Measurements from ENCODE around the gene ISCU.

- TF ChIP-seq, protein P1, sequence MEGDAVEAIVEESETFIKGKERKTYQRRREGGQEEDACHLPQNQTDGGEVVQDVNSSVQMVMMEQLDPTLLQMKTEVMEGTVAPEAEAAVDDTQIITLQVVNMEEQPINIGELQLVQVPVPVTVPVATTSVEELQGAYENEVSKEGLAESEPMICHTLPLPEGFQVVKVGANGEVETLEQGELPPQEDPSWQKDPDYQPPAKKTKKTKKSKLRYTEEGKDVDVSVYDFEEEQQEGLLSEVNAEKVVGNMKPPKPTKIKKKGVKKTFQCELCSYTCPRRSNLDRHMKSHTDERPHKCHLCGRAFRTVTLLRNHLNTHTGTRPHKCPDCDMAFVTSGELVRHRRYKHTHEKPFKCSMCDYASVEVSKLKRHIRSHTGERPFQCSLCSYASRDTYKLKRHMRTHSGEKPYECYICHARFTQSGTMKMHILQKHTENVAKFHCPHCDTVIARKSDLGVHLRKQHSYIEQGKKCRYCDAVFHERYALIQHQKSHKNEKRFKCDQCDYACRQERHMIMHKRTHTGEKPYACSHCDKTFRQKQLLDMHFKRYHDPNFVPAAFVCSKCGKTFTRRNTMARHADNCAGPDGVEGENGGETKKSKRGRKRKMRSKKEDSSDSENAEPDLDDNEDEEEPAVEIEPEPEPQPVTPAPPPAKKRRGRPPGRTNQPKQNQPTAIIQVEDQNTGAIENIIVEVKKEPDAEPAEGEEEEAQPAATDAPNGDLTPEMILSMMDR (IDR thresholded peaks at IDR 0.05; ENCODE audit: low read depth, low read length): no peak
- no peak for TF ChIP-seq POLR2A (IDR thresholded peaks at IDR 0.05; ENCODE audit: extremely low read depth, insufficient read length)
These were observed 42.7 kb downstream of the ISCU start for GRCh38 chr12:108605000-108605689.
